ENCODE data around the gene TXLNB.

DNA sequence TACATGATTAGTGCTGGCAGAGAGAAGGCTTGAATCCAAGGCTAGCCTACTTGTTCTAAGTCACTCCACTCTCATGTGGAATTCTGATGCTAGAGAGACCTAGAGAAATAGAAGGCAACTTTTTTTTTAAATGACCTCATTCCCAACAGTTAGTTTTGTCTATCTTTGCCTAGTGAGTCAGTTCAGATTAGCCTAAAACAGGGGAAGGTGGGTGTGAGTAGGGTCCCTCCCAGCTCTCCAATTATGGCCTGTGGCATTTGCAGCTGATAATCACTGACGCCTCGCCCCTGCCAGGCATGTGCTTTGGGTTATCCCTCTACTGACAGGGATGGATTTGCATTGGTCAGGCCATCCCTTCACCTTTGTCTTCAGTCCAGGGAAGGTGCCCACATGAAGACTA lies 13.6 kb downstream of the TXLNB start:
- TF ChIP-seq, protein P1, sequence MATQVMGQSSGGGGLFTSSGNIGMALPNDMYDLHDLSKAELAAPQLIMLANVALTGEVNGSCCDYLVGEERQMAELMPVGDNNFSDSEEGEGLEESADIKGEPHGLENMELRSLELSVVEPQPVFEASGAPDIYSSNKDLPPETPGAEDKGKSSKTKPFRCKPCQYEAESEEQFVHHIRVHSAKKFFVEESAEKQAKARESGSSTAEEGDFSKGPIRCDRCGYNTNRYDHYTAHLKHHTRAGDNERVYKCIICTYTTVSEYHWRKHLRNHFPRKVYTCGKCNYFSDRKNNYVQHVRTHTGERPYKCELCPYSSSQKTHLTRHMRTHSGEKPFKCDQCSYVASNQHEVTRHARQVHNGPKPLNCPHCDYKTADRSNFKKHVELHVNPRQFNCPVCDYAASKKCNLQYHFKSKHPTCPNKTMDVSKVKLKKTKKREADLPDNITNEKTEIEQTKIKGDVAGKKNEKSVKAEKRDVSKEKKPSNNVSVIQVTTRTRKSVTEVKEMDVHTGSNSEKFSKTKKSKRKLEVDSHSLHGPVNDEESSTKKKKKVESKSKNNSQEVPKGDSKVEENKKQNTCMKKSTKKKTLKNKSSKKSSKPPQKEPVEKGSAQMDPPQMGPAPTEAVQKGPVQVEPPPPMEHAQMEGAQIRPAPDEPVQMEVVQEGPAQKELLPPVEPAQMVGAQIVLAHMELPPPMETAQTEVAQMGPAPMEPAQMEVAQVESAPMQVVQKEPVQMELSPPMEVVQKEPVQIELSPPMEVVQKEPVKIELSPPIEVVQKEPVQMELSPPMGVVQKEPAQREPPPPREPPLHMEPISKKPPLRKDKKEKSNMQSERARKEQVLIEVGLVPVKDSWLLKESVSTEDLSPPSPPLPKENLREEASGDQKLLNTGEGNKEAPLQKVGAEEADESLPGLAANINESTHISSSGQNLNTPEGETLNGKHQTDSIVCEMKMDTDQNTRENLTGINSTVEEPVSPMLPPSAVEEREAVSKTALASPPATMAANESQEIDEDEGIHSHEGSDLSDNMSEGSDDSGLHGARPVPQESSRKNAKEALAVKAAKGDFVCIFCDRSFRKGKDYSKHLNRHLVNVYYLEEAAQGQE (tag by site-specific recombination; IDR thresholded peaks at IDR 0.05): no peak
- TF ChIP-seq, protein P2, sequence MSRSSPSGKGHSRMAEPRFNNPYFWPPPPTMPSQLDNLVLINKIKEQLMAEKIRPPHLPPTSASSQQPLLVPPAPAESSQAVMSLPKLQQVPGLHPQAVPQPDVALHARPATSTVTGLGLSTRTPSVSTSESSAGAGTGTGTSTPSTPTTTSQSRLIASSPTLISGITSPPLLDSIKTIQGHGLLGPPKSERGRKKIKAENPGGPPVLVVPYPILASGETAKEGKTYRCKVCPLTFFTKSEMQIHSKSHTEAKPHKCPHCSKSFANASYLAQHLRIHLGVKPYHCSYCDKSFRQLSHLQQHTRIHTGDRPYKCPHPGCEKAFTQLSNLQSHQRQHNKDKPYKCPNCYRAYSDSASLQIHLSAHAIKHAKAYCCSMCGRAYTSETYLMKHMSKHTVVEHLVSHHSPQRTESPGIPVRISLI (tag by site-specific recombination; IDR thresholded peaks at IDR 0.05): no peak
- TF ChIP-seq MZF1 (tag by site-specific recombination; IDR thresholded peaks at IDR 0.05; ENCODE audit: borderline replicate concordance): no peak
- TF ChIP-seq, protein P3, sequence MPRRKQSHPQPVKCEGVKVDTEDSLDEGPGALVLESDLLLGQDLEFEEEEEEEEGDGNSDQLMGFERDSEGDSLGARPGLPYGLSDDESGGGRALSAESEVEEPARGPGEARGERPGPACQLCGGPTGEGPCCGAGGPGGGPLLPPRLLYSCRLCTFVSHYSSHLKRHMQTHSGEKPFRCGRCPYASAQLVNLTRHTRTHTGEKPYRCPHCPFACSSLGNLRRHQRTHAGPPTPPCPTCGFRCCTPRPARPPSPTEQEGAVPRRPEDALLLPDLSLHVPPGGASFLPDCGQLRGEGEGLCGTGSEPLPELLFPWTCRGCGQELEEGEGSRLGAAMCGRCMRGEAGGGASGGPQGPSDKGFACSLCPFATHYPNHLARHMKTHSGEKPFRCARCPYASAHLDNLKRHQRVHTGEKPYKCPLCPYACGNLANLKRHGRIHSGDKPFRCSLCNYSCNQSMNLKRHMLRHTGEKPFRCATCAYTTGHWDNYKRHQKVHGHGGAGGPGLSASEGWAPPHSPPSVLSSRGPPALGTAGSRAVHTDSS (tag by site-specific recombination; IDR thresholded peaks at IDR 0.05): no peak
- TF ChIP-seq ZNF2 (tag by site-specific recombination; IDR thresholded peaks at IDR 0.05): no peak
- TF ChIP-seq, protein P4, sequence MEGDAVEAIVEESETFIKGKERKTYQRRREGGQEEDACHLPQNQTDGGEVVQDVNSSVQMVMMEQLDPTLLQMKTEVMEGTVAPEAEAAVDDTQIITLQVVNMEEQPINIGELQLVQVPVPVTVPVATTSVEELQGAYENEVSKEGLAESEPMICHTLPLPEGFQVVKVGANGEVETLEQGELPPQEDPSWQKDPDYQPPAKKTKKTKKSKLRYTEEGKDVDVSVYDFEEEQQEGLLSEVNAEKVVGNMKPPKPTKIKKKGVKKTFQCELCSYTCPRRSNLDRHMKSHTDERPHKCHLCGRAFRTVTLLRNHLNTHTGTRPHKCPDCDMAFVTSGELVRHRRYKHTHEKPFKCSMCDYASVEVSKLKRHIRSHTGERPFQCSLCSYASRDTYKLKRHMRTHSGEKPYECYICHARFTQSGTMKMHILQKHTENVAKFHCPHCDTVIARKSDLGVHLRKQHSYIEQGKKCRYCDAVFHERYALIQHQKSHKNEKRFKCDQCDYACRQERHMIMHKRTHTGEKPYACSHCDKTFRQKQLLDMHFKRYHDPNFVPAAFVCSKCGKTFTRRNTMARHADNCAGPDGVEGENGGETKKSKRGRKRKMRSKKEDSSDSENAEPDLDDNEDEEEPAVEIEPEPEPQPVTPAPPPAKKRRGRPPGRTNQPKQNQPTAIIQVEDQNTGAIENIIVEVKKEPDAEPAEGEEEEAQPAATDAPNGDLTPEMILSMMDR (tag by site-specific recombination; IDR thresholded peaks at IDR 0.05): no peak
- no peak for TF ChIP-seq SCRT1 (tag by site-specific recombination; IDR thresholded peaks at IDR 0.05; ENCODE audit: borderline replicate concordance)
- no peak for TF ChIP-seq ZNF555 (tag by site-specific recombination; conservative IDR thresholded peaks at IDR 0.05)
- TF ChIP-seq ZNF530 (tag by site-specific recombination; IDR thresholded peaks at IDR 0.05; ENCODE audit: low read depth): no peak
- no peak for TF ChIP-seq GFI1B (tag by site-specific recombination; IDR thresholded peaks at IDR 0.05)
- TF ChIP-seq, protein P5, sequence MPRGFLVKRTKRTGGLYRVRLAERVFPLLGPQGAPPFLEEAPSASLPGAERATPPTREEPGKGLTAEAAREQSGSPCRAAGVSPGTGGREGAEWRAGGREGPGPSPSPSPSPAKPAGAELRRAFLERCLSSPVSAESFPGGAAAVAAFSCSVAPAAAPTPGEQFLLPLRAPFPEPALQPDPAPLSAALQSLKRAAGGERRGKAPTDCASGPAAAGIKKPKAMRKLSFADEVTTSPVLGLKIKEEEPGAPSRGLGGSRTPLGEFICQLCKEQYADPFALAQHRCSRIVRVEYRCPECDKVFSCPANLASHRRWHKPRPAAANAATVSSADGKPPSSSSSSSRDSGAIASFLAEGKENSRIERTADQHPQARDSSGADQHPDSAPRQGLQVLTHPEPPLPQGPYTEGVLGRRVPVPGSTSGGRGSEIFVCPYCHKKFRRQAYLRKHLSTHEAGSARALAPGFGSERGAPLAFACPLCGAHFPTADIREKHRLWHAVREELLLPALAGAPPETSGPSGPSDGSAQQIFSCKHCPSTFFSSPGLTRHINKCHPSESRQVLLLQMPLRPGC (tag by site-specific recombination; IDR thresholded peaks at IDR 0.05): no peak
- no peak for TF ChIP-seq ZNF514 (tag by site-specific recombination; IDR thresholded peaks at IDR 0.05)
- TF ChIP-seq, protein P6, sequence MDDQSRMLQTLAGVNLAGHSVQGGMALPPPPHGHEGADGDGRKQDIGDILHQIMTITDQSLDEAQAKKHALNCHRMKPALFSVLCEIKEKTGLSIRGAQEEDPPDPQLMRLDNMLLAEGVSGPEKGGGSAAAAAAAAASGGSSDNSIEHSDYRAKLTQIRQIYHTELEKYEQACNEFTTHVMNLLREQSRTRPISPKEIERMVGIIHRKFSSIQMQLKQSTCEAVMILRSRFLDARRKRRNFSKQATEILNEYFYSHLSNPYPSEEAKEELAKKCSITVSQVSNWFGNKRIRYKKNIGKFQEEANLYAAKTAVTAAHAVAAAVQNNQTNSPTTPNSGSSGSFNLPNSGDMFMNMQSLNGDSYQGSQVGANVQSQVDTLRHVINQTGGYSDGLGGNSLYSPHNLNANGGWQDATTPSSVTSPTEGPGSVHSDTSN (CRISPR knock-in tag; IDR thresholded peaks at IDR 0.05): no peak
- TF ChIP-seq ZNF311 (tag by site-specific recombination; IDR thresholded peaks at IDR 0.05; ENCODE audit: borderline replicate concordance): no peak

Data from HEK293 (cell line).